ENCODE measurements around the gene NBPF19.
"Not testable (repeated sequence)": the region's sequence is repeated elsewhere in the genome, so short reads cannot be mapped to it uniquely, and the experiment has no call there.

The NBPF19 gene

GRCh38 chr1:149474745-149475144, at the start of gene NBPF19:
Gene NBPF19, plus strand, starts transcription at chr1:149475045. Its CDS starts 888 bp downstream, at chr1:149475933.
- H3K4me3 ChIP-seq (ENCODE audit: control insufficient read depth, low read depth, low read length); DNase-seq (ENCODE audit: low read depth): not testable (repeated sequence)

DNA sequence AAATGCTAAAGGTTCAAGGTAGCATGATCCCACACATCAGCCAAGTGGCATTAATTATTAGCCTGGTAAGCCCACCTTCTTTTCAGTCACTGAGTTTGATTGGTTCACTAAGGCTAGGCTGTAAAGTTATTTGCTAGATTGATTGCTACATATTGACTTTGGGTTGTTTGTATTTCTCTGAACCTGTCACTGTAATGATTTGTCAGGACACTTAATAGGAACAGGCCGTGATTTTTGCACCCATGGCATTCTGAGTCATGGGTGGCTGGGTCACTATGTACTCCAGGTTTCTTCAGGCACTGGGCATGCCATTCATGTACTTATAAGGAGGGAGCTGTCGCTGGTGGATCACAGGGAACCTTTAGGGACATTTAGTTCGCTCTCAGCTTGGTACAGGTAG, 46.5 kb upstream of the NBPF19 start:
- not testable (repeated sequence) for H3K4me3 ChIP-seq (ENCODE audit: control insufficient read depth, low read depth, low read length); DNase-seq (ENCODE audit: low read depth)

- DNase-seq (ENCODE audit: low read depth) = peak; percentile 7
- not testable (repeated sequence) for H3K4me3 ChIP-seq (ENCODE audit: control insufficient read depth, low read depth, low read length)
Measured at GRCh38 chr1:149445451-149445850, 29.4 kb upstream of the NBPF19 start.

- DNase-seq (ENCODE audit: low read depth); H3K4me3 ChIP-seq (ENCODE audit: control insufficient read depth, low read depth, low read length): not testable (repeated sequence)
Measured at GRCh38 chr1:149452196-149452595, 22.6 kb upstream of the NBPF19 start.

- not testable (repeated sequence) for DNase-seq (ENCODE audit: low read depth); H3K4me3 ChIP-seq (ENCODE audit: control insufficient read depth, low read depth, low read length)
Measured at GRCh38 chr1:149452652-149453051, 22.2 kb upstream of the NBPF19 start.

GRCh38 chr1:149558350-149558825, 83.5 kb downstream of the NBPF19 start:
- peak; percentile 0 for DNase-seq (ENCODE audit: low read depth)
- H3K4me3 ChIP-seq (ENCODE audit: control insufficient read depth, low read depth, low read length) = peak overlapping the region; percentile 12

DNA sequence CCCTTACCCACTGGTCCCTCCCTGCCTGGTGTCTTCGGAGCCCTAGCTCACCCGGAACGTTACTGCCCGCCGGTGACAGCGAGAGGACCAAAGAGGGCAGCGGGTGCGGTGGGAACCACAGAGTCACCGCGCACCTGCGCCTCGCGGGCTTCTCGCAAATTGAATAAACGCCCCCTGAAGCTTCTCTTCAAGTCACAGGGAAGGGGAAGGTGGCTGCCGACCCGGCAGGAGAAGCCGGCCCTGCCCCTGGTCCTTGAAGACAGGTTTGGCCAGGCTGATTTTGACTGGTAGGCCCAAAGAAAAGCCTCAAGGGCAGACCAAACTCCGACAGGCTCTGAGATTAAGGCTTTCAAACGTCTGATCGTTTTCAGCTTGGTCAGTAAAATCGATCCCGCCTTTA, 87.0 kb downstream of the NBPF19 start:
- not testable (repeated sequence) for DNase-seq (ENCODE audit: low read depth); H3K4me3 ChIP-seq (ENCODE audit: control insufficient read depth, low read depth, low read length)

DNA sequence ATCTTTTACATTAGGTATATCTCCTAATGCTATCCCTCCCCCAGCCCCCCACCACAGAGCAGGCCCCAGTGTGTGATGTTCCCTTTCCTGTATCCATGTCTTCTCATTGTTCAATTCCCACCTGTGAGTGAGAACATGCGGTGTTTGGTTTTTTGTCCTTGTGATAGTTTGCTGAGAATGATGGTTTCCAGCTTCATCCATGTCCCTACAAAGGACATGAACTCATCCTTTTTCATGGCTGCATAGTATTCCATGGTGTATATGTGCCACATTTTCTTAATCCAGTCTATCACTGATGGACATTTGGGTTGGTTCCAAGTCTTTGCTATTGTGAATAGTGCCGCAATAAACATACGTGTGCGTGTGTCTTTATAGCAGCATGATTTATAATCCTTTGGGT, 90.6 kb downstream of the NBPF19 start:
- not testable (repeated sequence) for H3K4me3 ChIP-seq (ENCODE audit: control insufficient read depth, low read depth, low read length); DNase-seq (ENCODE audit: low read depth)

GRCh38 chr1:149572763-149573162, 97.9 kb downstream of the NBPF19 start:
- not testable (repeated sequence) for DNase-seq (ENCODE audit: low read depth); H3K4me3 ChIP-seq (ENCODE audit: control insufficient read depth, low read depth, low read length)

GRCh38 chr1:149585592-149585991, 110.7 kb downstream of the NBPF19 start:
- not testable (repeated sequence) for H3K4me3 ChIP-seq (ENCODE audit: control insufficient read depth, low read depth, low read length); DNase-seq (ENCODE audit: low read depth)
